DMS153 treated with DMSO at 0.1 percent for 48 hours (cell line): ENCODE measurements around the gene KLHDC4.
A peak's percentile ranks its signal among the peaks of the same experiment; 100 is the strongest.
"Not testable (repeated sequence)": the region's sequence is repeated elsewhere in the genome, so short reads cannot be mapped to it uniquely, and the experiment has no call there.

Experiments
- DNase-seq: peaks from one replicate; lab custom pipeline; 2025; ENCODE audit not compliant: unreplicated experiment; lab: John Stamatoyannopoulos, UW

KLHDC4 gene

DNA sequence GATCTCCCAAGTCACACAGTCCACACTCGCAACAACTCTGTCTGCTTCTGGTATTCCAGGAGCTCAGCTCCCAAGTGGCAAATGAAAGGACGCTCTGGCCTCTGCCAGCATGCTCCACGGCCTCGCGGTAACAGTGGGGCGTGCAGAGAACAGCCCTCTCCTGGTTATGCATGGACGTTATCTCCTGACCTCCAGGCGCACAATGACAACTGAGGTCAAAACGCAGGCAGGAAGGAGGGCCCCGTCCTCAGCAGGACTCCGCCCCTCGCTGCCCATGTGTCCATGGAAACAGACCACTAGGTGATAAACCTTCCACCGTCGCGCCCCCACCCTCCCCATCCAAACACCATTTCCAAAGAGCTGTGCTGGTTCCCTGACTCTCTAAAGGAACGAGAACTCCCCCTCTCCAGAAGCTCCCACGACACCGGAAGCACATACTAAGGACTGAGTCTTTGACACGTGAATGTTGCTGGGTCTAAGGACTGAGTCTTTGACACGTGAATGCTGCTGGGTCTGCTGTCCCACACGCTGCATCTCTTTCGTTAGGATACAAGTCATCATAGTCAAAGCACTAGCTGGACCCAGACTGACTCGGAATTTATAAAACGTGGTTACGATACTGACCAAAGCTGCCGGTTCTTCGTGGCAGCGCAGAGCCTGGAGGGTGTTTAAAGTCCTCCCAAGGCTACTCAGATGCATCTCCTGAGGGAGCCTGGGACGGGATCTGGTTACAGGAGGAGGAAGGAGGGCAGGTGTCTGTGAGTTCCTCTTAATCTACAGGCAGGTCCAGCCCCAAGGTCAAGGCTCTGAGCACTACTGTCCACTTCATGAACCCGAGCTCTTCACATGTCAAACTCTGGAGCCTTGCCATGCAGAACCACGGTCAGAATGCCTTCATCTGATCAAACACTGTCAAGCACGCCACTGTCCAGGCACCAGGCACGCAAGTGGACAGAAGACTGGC is 43.9 kb downstream of the KLHDC4 start:
- no peak for DNase-seq

DNA sequence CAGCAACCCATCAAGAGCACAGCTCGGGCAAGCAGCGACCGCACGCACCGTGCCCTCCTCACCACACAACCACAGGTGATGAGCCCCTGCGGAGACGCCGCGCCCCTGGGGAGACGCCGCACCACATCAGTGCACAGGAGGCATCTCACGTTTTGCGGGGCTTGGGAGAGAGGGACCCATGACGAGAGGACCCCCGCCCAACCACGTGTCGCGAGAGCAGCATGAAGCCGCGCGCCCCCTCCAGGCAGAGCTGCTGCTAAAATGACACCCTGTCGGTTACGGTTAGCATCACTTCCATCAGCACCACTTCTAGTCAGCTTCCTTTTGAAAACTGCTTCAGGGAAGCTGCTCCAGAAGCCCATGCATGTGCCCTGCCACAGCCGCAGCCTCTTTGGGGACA is 45.3 kb downstream of the KLHDC4 start:
- no peak for DNase-seq

DNA sequence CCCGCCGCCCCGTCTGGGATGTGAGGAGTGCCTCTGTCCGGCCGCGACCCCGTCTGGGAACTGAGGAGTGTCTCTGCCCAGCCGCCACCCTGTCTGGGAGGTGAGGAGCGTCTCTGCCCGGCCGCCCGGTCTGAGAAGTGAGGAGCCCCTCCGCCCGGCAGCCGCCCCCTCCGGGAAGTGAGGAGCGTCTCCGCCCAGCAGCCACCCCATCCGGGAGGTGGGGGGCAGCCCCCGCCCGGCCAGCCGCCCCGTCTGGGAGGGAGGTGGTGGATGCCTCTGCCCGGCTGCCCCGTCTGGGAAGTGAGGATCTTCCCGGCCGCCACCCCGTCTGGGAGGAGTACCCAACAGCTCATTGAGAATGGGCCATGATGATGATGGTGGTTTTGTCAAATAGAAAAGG is 47.0 kb downstream of the KLHDC4 start:
- DNase-seq, result not testable (repeated sequence)

DNA sequence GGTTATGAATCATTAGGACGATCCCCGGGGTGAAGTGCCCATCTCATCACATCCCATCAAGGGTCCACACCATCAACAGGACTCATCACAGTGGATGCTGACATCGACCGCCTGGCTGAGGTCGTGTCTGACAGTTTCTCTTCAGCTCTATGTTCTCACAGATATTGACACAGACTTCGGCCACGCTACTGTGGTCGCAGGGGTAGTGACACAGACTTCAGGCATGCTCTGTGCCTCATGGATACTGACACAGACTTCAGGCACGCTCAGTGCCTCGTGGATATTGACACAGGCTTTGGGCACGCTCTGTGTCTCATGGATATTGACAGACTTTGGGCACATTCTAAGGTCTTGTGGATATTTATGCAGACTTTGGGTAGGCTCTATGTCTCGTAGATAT is 50.1 kb downstream of the KLHDC4 start:
- DNase-seq, result no peak

DNA sequence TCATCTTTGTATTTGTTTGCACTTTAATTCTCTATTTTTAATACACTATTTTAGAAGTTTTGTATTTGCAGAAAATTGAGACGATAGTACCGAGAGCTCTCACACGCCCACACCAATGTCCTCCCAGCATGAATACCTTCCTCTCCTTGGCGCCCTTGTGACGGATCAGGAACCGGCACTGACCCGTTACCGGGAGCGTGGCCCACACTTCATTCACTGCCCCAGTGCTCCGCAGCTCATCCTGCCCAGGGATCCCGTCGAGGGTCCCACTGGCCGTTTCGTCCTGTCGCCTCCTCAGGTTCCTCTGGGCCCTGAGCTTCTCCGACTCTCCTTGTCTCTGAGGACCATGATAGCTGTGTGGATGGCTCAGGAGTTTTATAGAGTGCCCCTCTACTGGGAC is 50.6 kb downstream of the KLHDC4 start:
- DNase-seq, result no peak

DNA sequence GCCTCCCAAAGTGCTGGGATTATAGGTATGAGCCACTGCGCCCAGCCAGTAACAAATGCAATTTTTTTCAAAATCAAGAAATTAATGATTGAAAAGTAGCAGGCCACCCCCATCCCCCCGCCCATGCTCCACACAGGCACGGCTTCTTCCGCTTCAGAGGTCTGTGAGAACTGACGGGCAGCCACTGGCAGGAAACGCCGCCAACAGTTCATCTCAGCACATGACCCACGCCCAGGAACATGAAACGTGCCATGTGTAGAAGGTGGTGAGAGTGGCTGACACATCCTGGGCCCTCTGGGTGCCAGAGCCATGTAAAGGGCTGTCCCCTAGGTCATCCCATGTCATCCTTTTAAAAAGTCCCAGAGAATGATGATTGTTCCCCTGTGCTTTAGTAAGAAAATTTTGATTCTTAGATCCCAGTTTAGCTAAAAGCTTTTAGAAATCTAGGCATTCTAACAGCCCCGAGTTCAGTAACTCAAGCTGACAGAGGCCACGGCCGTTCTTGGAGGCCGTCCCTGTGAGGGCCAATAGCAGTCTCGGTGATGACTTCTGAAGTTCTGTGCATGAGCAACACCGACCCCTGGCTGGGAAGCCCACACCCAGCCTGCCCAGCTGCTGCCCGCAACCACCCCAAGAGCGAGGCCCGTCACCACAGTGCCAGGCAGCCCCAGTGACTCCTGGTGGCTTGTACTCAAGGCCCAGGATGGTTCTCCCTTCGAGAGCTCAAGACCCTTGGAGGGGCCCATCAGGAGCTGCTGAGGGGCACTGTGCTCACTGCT is 52.1 kb downstream of the KLHDC4 start:
- DNase-seq, result no peak

DNA sequence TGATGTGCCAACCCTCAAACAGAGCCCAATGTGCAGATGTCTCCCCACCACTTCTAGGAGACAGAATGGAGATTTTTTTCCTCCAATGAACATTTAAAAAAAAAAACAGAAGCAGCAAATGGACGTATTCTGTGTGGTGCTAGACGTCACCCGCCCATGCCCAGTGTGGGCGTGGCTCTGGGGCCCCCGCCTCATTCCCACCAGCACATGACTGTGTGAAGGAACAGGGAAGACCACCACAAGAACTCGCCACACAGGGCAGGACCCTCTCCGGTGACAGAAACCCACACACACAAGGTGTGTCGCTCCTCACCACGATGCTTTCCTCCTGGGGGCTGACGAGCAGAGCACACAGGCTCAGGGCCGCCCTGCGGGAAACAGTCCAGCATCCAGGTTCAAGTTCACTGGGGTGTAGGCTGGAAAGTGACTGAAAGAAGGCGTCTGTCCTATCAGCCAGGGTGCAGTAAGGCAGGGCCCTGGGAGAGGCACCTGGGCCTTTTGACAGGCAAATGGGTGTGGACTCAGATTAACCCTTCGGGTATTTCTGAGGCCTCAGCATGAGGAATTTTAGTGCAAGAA is 53.5 kb downstream of the KLHDC4 start:
- no peak for DNase-seq

DNA sequence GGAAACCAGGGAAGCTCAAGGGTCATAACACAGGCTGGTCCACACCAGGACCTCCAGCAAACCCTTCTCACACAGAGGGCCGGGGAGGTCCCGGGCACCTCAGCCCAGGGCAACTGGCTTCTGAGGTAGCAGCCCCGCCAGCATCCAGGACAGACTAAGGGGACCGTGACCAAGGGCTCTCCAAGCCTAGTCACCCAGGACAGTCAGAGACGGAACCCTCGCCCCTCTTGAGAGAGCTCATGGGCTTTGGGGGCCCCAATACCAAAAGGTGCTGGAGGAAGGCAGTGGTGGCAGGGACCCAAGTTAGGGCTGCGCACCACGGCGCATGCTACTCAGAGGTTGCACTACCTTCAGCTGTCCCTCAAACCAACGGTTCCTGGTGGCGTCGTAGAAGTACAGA is 54.9 kb downstream of the KLHDC4 start:
- no peak for DNase-seq

DNA sequence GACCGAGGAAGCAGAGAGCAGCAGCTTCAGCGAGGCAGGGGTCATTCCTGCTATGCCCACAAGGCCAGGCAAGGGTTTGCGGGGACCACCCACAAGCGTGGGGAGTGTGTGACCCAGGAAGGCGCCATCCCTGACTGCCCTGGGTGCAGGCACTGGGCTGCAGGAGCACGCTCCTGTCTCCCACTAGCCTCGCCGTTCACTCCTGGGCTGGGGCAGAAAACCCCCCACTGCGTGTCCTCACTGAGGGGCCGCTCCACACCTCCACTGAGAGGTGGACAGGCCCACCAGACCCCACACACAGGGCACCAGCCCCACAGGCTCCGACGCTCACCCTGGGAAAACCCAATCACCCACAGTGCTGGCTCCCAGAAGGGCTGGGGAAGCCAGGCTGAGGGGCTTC is 56.1 kb downstream of the KLHDC4 start:
- no peak for DNase-seq

DNA sequence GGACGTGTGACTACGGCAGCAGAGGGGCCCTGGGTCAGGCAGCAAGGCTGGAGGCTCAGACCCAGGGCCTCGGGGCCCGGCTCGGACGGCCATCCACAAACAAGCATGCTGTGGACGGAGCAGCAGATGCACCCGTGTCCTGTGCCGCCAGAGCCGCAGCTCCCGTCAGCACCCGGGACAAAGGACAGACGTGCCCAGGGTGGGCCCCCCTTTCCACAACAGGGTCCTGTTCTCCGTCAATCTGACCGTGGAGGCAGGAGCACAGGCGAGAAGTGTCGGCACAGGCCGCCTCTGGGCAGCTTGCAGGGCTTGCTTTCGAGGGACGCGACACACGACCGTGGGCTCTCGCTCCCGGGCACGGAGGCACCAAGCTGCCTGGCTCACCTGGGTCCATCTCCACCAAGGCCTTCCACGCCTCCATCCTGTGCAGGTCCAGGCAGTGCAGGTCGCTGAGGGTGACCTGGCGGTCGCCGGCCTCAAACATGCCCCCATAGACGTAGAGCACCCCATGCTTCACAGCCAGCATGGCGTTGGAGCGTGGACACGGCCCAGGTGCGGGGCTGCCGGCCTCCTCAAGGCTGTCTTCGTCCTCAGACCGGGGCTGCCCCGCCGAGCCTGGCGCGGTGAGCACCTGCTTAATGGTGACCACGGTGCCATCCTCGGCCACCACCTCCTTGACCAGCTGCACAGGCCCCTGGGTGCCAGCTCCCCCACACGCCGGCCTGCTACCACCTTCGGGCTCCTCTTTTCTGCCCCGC is 56.7 kb downstream of the KLHDC4 start:
- DNase-seq, result no peak

DNA sequence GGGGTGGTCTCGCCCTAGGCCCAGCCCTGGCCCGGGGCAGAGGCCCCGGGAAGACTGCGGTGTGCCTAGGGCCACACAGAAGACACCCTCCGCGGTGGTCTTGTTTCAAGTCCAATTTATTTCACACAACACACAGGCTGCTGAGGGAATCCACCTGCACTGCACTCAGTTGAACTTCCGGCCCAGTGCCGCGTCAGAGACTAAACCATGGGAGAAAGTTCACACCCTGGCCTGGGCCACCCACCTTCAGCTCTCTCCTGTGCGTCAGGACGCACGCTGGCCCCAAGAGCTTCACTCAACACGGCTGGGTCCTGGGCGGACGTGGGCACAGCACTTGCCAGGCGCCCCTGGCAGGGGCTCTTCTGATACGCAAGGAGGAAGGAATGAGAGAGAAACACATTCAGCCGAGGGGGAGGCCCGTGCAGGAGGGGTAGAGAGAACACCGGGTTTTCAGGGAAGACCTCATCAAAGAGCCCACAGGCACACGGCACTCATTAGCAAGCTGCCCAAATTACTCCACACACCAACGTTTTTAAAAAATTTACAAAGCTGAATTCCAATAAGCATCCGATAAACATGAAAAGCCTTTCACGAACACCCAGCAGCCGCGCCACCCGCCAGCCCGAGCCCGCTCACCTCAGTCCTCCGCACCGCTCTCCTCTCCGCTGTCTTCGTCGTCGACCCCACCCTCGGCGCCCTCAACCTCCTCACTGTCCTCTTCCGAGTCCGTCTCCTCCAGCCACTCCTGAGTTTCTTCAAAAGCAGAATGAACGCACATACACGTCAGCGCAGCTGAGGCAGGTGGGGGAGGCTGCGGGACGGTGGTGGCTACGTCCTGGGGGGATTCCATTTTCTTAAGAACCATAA is 57.8 kb downstream of the KLHDC4 start:
- no peak for DNase-seq

DNA sequence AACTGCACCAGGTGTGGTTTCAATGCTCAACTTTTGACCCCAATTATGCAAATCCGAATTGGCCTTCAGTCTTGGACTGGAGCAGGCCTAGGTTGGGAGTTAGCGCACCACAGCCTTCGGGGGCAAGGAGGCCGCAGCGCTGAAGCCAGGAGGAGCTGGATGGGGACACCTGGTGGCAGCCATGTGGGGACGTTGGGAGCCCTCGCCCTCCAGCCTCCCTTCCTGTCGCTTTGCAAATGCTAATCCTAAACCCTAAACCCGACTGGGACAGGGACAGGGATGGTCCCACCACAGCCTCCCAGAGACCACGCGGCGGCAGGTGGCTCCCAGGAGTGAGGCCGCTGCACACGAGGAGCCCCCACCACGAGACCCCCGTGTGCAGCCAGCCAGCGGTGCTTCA is 58.7 kb downstream of the KLHDC4 start:
- no peak for DNase-seq

DNA sequence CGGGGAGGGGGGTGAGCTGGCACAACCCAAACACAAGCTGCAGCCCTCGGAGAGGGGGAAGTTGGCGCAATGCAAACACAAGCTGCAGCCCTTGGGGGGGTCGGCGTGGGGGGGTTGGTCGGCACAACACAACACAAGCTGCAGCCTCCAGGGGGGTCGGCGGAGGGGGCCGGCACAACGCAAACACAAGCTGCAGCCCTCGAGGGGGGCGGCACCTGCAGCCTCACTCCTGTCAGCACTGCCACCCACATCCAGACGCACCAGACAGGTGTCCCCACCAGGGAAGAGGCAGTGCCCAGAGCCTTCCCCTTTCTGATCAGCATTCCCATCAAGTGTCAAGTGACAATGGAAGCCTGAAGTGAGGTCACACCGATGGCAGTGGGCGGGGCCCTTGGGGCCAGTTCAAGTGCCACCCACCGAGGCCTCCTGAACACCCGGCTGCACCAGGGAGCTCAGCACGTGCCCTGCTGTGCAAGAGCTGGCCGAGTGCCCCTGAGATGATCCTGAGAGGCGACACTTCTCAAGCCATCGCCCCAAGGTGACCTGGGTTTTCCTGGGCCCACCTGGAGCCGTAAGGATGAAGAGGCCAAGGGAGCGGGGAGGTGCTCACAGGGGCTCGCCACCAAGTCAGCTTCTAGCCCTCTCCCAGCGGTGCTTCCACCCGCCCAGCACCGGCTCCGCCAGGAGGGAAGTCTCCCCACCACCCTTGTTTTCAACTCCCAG is 59.3 kb downstream of the KLHDC4 start:
- DNase-seq, result peak; percentile 71

DNA sequence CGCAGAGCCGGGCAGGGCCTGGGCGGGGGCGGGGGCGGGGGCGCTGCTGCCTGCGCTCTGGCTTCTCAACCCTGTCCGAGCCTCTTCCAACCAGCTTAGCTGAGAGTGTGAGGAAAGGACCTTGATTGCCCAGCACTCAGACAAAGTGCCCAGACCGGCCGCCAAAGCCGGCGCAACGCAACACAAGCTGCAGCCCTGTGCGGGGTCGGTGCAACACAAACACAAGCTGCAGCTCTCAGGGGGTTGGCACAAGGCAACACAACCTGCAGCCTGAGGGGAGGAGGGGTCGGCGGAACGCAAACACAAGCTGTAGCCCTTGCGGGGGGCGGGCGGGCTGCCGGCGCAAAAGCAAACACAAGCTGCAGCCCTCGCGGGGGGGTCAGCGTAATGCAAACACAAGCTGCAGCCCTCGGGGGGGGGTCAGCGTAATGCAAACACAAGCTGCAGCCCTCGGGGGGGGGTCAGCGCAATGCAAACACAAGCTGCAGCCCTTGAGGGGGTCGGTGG is 60.0 kb downstream of the KLHDC4 start:
- no peak for DNase-seq

DNA sequence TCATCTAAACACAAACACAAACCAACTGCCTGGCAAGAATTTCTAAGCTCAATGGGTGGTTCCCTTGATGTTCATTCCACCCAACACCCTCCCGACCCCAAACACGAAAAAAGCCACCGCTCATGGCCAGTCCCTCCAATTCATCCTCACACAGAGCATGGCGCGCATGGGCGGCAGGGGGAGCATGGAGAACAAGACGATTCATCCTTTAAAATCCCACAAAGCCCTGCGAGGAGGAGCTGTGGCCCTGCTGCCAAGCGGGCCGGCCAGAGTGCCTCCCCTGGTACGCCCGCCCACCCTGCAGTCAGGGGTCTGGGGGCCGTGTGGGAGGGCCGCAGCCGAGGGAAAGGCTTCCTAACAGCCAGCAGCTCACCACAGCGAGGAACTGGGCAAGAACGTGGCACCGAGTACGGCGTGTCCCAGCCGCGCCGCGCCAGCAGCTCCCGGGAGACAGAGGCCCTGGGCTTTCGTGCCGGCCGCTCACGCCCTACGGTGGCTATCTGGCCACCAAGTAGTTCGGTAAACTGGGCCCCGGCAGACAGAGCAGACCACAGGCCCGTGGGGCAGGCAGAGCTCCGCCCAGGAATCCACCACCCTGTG is 60.9 kb downstream of the KLHDC4 start:
- DNase-seq, result no peak

DNA sequence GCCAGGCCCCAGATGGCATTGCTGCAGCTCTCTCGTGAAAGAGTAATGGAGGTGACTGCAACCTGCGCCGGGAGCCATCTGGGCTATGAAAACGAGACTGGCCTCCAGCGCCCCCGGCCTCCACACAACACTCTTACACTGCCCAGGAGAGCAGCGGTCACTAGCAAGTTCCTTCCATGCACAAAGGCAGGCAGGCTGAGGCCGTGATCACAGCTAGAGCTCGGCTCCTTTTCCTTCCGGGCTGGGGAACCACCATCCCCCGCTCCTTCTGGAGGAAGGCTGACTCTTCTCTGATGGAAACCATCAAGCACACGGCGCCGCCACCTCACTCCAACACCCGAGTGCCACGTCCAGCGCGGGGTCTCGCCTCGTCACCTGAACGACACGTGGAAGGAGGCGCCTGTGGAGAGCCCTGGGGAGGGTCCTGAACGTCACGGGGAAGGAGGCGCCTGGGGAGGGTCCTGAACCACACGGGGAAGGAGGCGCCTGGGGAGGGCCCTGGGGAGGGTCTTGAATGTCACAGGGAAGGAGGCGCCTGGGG is 61.9 kb downstream of the KLHDC4 start:
- no peak for DNase-seq

DNA sequence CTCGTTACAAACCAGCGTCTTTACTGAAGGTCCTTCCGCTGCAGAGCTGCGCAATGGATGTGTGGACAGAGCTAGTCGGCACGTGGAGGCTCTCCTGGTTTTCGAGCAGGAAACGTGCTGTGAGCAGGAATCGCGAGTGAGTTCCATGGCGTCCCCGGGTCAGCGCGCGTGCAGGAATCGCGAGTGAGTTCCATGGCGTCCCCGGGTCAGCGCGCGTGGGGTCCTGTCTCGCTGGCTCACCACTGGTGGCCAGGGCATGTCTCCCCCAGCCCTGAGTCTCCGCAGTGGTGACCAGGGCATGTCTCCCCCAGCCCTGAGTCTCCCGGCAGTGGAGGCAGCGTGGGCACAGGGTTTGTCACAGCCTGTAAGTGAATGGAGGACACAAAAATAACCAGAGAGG is 62.7 kb downstream of the KLHDC4 start:
- no peak for DNase-seq

DNA sequence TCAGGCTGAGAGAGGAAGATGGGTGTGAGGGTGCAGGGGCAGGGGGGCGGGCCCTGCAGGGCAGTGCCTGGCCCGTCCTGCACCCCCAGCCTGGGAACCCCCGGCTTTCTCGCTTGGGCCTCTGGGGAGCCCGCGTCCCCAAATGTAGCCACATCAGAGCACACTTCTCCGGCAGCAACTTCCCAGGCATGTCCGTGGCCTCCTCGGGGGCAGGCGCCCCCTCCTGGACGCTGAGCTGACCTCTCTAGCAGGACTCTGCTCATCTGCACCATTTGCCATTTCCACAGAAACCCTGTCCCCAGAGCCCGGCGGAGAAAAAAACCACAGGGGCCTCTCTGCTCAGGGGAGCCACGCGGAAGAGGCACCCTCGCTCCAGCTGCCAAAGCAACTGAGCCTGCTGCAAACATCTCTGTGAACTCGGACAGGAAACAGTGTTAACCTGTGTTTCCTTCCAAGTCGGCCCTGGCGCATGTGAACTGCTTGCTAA is 63.4 kb downstream of the KLHDC4 start:
- no peak for DNase-seq
